Karpas-422 (cell line): Measurements from ENCODE around the gene SPOCK1. TPM values are rescaled to one million over a fixed set of nuclear protein-coding genes. Genes with fewer than 3 reads are reported as not detected.

Experiments
- DNase-seq: peaks from one replicate; pipeline ENCODE4 v3.0.0-alpha.2; 2015
- H2AFZ ChIP-seq: fragments of 200-600 bp; sonication (generic); 2 replicates; pipeline ENCODE4 v1.6.1; 2014; ENCODE audit warnings: antibody characterized with exemption, low read length, mixed read lengths
- H3K27ac ChIP-seq: fragments of 200-600 bp; sonication (generic); 2 replicates; pipeline ENCODE4 v1.5.1; 2014; ENCODE audit warnings: mild to moderate bottlenecking, low read length, moderate library complexity
- H3K27me3 ChIP-seq: fragments of 200-600 bp; sonication (generic); 2 replicates; pipeline ENCODE4 v1.6.1; 2014; ENCODE audit warnings: low read length, mixed read lengths
- H3K36me3 ChIP-seq: fragments of 200-600 bp; sonication (generic); 2 replicates; pipeline ENCODE4 v1.6.1; 2014; ENCODE audit warnings: low read length, mixed read lengths; ENCODE audit not compliant: insufficient read depth
- H3K4me1 ChIP-seq: fragments of 200-600 bp; sonication (generic); 2 replicates; pipeline ENCODE4 v1.6.1; 2014; ENCODE audit warnings: mild to moderate bottlenecking, low read length, mixed read lengths
- H3K4me2 ChIP-seq: fragments of 200-600 bp; sonication (generic); 2 replicates; pipeline ENCODE4 v1.6.1; 2014; ENCODE audit warnings: low read length, low read depth, mild to moderate bottlenecking; ENCODE audit not compliant: poor library complexity, severe bottlenecking
- H3K4me3 ChIP-seq: fragments of 200-600 bp; sonication (generic); 2 replicates; pipeline ENCODE4 v1.5.1; 2014; ENCODE audit warnings: mild to moderate bottlenecking, antibody characterized with exemption, low read length, mixed read lengths
- H3K79me2 ChIP-seq: fragments of 200-600 bp; sonication (generic); 2 replicates; pipeline ENCODE4 v1.6.1; 2014; ENCODE audit warnings: mild to moderate bottlenecking, low read length, mixed read lengths
- H3K9ac ChIP-seq: fragments of 200-600 bp; sonication (generic); 2 replicates; pipeline ENCODE4 v1.6.0; 2014; ENCODE audit warnings: low read length
- H3K9me2 ChIP-seq: fragments of 200-600 bp; sonication (generic), shearing (Covaris generic); replicated peaks from 2 replicates; pipeline ENCODE4 v1.6.0; 2014; ENCODE audit warnings: mild to moderate bottlenecking, low read length, moderate library complexity; ENCODE audit not compliant: insufficient read depth
- H3K9me3 ChIP-seq: fragments of 300-700, 200-600 bp; sonication (generic); 2 replicates; pipeline ENCODE4 v1.6.1; 2014; ENCODE audit warnings: low read length, mixed read lengths
- H4K20me1 ChIP-seq: fragments of 200-600 bp; sonication (generic); 2 replicates; pipeline ENCODE4 v1.6.1; 2014; ENCODE audit warnings: mild to moderate bottlenecking, antibody characterized with exemption, low read length, low read depth; ENCODE audit not compliant: insufficient read depth
- total RNA-seq: library from RNA; depleted of rRNA; stranded (reverse); fragments of >200 nt; shearing (Covaris generic); gene quantifications from 2 replicates; pipeline ENCODE4 v1.2.3, GENCODE V29; 2014; ENCODE audit warnings: low replicate concordance

SPOCK1 gene
- total RNA-seq, 1 experiment from 2014 or later, result 1.0 TPM

GRCh38 chr5:137372016-137372772 is 126.9 kb downstream of the SPOCK1 start:
- H3K36me3 ChIP-seq, result no peaks in the 10 kb centered on the region
- H3K9me3 ChIP-seq, result no peaks in the 10 kb centered on the region
- no peaks in the 10 kb centered on the region for H4K20me1 ChIP-seq
- H3K9ac ChIP-seq, result no peak overlapping the region
- no peaks in the 10 kb centered on the region for H3K27me3 ChIP-seq
- H3K79me2 ChIP-seq, result no peaks in the 10 kb centered on the region
- H3K27ac ChIP-seq, result no peak overlapping the region
- H3K4me1 ChIP-seq, result 0 out of 2 replicates have a peak, but pooled peaks cover 3% of the 10 kb centered on the region
- H3K9me2 ChIP-seq, result no peaks in the 10 kb centered on the region
- no peak for DNase-seq
- H2AFZ ChIP-seq, result no peak overlapping the region
- H3K4me2 ChIP-seq, result no peak overlapping the region
- no peak overlapping the region for H3K4me3 ChIP-seq

- Histone ChIP-seq H4K20me1 (no peaks in the 10 kb centered on the region), H3K4me1 (no peaks in the 10 kb centered on the region), H3K4me2 (no peak overlapping the region), H3K9me2 (no peaks in the 10 kb centered on the region), H2AFZ (no peak overlapping the region), H3K9me3 (no peaks in the 10 kb centered on the region), H3K27ac (no peak overlapping the region), H3K27me3 (no peaks in the 10 kb centered on the region), H3K9ac (no peak overlapping the region), H3K4me3 (no peak overlapping the region), H3K79me2 (no peaks in the 10 kb centered on the region), H3K36me3 (no peaks in the 10 kb centered on the region)
- DNase-seq, result no peak
Measured at GRCh38 chr5:137370096-137371071, 128.7 kb downstream of the SPOCK1 start.

GRCh38 chr5:137368651-137369050 is 130.5 kb downstream of the SPOCK1 start:
- Histone ChIP-seq H4K20me1 (no peaks in the 10 kb centered on the region), H3K4me2 (no peak overlapping the region), H3K9ac (no peak overlapping the region), H3K9me3 (no peaks in the 10 kb centered on the region), H3K79me2 (no peaks in the 10 kb centered on the region), H3K4me1 (peaks cover 16% of the 10 kb centered on the region), H3K27me3 (no peaks in the 10 kb centered on the region), H3K36me3 (no peaks in the 10 kb centered on the region), H3K27ac (no peak overlapping the region), H3K4me3 (no peak overlapping the region), H3K9me2 (no peaks in the 10 kb centered on the region), H2AFZ (no peak overlapping the region)
- no peak for DNase-seq

- Histone ChIP-seq H3K4me1 (peaks cover 19% of the 10 kb centered on the region), H3K27me3 (no peaks in the 10 kb centered on the region), H3K9me2 (no peaks in the 10 kb centered on the region), H3K9ac (no peak overlapping the region), H4K20me1 (no peaks in the 10 kb centered on the region), H3K27ac (no peak overlapping the region), H3K4me2 (no peak overlapping the region), H3K79me2 (no peaks in the 10 kb centered on the region), H3K4me3 (no peak overlapping the region), H3K36me3 (no peaks in the 10 kb centered on the region), H3K9me3 (no peaks in the 10 kb centered on the region), H2AFZ (no peak overlapping the region)
- DNase-seq, result no peak
Measured at GRCh38 chr5:137367951-137368350, 131.2 kb downstream of the SPOCK1 start.

- Histone ChIP-seq H3K4me2 (no peak overlapping the region), H3K4me1 (peaks cover 19% of the 10 kb centered on the region), H3K36me3 (no peaks in the 10 kb centered on the region), H3K9me3 (no peaks in the 10 kb centered on the region), H3K79me2 (no peaks in the 10 kb centered on the region), H3K9me2 (no peaks in the 10 kb centered on the region), H4K20me1 (no peaks in the 10 kb centered on the region), H3K4me3 (no peak overlapping the region), H2AFZ (no peak overlapping the region), H3K27me3 (no peaks in the 10 kb centered on the region), H3K9ac (no peak overlapping the region), H3K27ac (no peak overlapping the region)
- DNase-seq, result no peak
Measured at GRCh38 chr5:137366526-137366925, 132.6 kb downstream of the SPOCK1 start.

GRCh38 chr5:137365126-137365865 is 133.8 kb downstream of the SPOCK1 start:
- Histone ChIP-seq H3K79me2 (no peaks in the 10 kb centered on the region), H3K4me2 (no peak overlapping the region), H3K4me1 (peaks cover 19% of the 10 kb centered on the region), H3K27ac (no peak overlapping the region), H3K36me3 (no peaks in the 10 kb centered on the region), H2AFZ (no peak overlapping the region), H3K27me3 (no peaks in the 10 kb centered on the region), H3K9ac (no peak overlapping the region), H3K9me2 (no peaks in the 10 kb centered on the region), H3K4me3 (no peak overlapping the region), H4K20me1 (no peaks in the 10 kb centered on the region), H3K9me3 (no peaks in the 10 kb centered on the region)
- DNase-seq, result no peak

GRCh38 chr5:137361280-137361679 is 137.8 kb downstream of the SPOCK1 start:
- Histone ChIP-seq H4K20me1 (no peaks in the 10 kb centered on the region), H3K4me3 (no peak overlapping the region), H3K27ac (no peak overlapping the region), H3K9me3 (no peaks in the 10 kb centered on the region), H3K4me2 (no peak overlapping the region), H2AFZ (no peak overlapping the region), H3K36me3 (no peaks in the 10 kb centered on the region), H3K4me1 (peaks cover 19% of the 10 kb centered on the region), H3K9me2 (no peaks in the 10 kb centered on the region), H3K79me2 (no peaks in the 10 kb centered on the region), H3K9ac (no peak overlapping the region), H3K27me3 (no peaks in the 10 kb centered on the region)
- no peak for DNase-seq

- Histone ChIP-seq H3K27ac (no peak overlapping the region), H3K4me1 (peaks cover 19% of the 10 kb centered on the region), H3K4me2 (no peak overlapping the region), H3K36me3 (no peaks in the 10 kb centered on the region), H3K79me2 (no peaks in the 10 kb centered on the region), H4K20me1 (no peaks in the 10 kb centered on the region), H2AFZ (no peak overlapping the region), H3K9me3 (no peaks in the 10 kb centered on the region), H3K4me3 (no peak overlapping the region), H3K9ac (no peak overlapping the region), H3K9me2 (no peaks in the 10 kb centered on the region), H3K27me3 (no peaks in the 10 kb centered on the region)
- no peak for DNase-seq
Measured at GRCh38 chr5:137360607-137361006, 138.5 kb downstream of the SPOCK1 start.
